ENCODE measurements around the gene SLC7A14.

SLC7A14 gene

GRCh38 chr3:170585937-170586310 is at the start of gene SLC7A14:
Gene SLC7A14 (minus strand): TSS chr3:170586075. CDS start chr3:170526936, 59,139 bp downstream.
- no peak for DNase-seq

GRCh38 chr3:170635385-170635735 is 49.5 kb upstream of the SLC7A14 start:
- no peak for DNase-seq

- no peak for DNase-seq
Observed at GRCh38 chr3:170634663-170635384, 48.9 kb upstream of the SLC7A14 start.

GRCh38 chr3:170633573-170633972 is 47.7 kb upstream of the SLC7A14 start:
- DNase-seq: no peak

- DNase-seq: no peak
Observed at GRCh38 chr3:170632780-170633179, 46.9 kb upstream of the SLC7A14 start.

- no peak for DNase-seq
Observed at GRCh38 chr3:170631755-170632488, 46.0 kb upstream of the SLC7A14 start.

- no peak for DNase-seq
Observed at GRCh38 chr3:170623524-170623923, 37.6 kb upstream of the SLC7A14 start.

GRCh38 chr3:170622369-170623159 is 36.7 kb upstream of the SLC7A14 start:
- no peak for DNase-seq

- no peak for DNase-seq
Observed at GRCh38 chr3:170621256-170621655, 35.4 kb upstream of the SLC7A14 start.

GRCh38 chr3:170614214-170614966 is 28.5 kb upstream of the SLC7A14 start:
- DNase-seq: no peak

- DNase-seq: no peak
Observed at GRCh38 chr3:170611751-170612150, 25.9 kb upstream of the SLC7A14 start.

- no peak for DNase-seq
Observed at GRCh38 chr3:170610321-170610884, 24.5 kb upstream of the SLC7A14 start.

- DNase-seq: no peak
Observed at GRCh38 chr3:170608475-170608874, 22.6 kb upstream of the SLC7A14 start.

GRCh38 chr3:170606675-170607074 is 20.8 kb upstream of the SLC7A14 start:
- no peak for DNase-seq

GRCh38 chr3:170605490-170605889 is 19.6 kb upstream of the SLC7A14 start:
- no peak for DNase-seq

GRCh38 chr3:170603770-170604510 is 18.1 kb upstream of the SLC7A14 start:
- DNase-seq: no peak

- DNase-seq: no peak
Observed at GRCh38 chr3:170602556-170602955, 16.7 kb upstream of the SLC7A14 start.

GRCh38 chr3:170600005-170600624 is 14.2 kb upstream of the SLC7A14 start:
- DNase-seq: no peak

GRCh38 chr3:170599091-170599490 is 13.2 kb upstream of the SLC7A14 start:
- DNase-seq: no peak

GRCh38 chr3:170598091-170598502 is 12.2 kb upstream of the SLC7A14 start:
- no peak for DNase-seq

GRCh38 chr3:170594528-170594927 is 8.7 kb upstream of the SLC7A14 start:
- no peak for DNase-seq
